OCI-LY7 (cell line): ENCODE measurements around the gene LONRF3. TPM values are rescaled to one million over a fixed set of nuclear protein-coding genes. Genes with fewer than 3 reads are reported as not detected.

Experiments used
- BruUV-seq: library from RNA; stranded (reverse); fragments of 400-500 nt; replicated peaks from 2 replicates; lab custom pipeline; 2021; lab: Mats Ljungman, UMichigan
- CTCF ChIA-PET: fragments of 300-600 bp; sonication (Branson Sonifier 250); formaldehyde crosslinking; loops from one replicate; lab custom pipeline; 2022; ENCODE audit warnings: antibody characterized with exemption; ENCODE audit not compliant: unreplicated experiment; lab: Charles Lee
- POLR2A ChIA-PET: fragments of 300-600 bp; sonication (Branson Sonifier 250); formaldehyde crosslinking; loops from one replicate; lab custom pipeline; 2022; ENCODE audit warnings: antibody characterized with exemption; lab: Charles Lee
- DNase-seq: peaks from one replicate; pipeline ENCODE4 v3.0.0-alpha.2; 2015; ENCODE audit warnings: low spot score
- H2AFZ ChIP-seq: fragments of 200-600 bp; sonication (generic), shearing (Covaris generic); 2 replicates; pipeline ENCODE4 v1.6.1; 2014; ENCODE audit warnings: mild to moderate bottlenecking, antibody characterized with exemption, low read length, moderate library complexity
- H3K27ac ChIP-seq: fragments of 200-600 bp; sonication (generic); 2 replicates; pipeline ENCODE4 v1.5.1; 2014; ENCODE audit warnings: mixed run types, low read depth, mild to moderate bottlenecking, moderate library complexity, low read length, inconsistent platforms; ENCODE audit not compliant: poor library complexity, severe bottlenecking
- H3K36me3 ChIP-seq: fragments of 200-600 bp; sonication (generic); 2 replicates; pipeline ENCODE4 v1.6.1; 2014; ENCODE audit warnings: mild to moderate bottlenecking, antibody characterized with exemption, low read length, moderate library complexity, mixed read lengths; ENCODE audit not compliant: insufficient read depth
- H3K4me1 ChIP-seq: fragments of 200-600 bp; sonication (generic); 2 replicates; pipeline ENCODE4 v1.5.1; 2014; ENCODE audit warnings: mild to moderate bottlenecking, low read length; ENCODE audit not compliant: insufficient read depth, poor library complexity, severe bottlenecking
- H3K4me2 ChIP-seq: fragments of 200-600 bp; sonication (generic); 2 replicates; pipeline ENCODE4 v1.6.1; 2014; ENCODE audit warnings: mild to moderate bottlenecking, low read length
- H3K4me3 ChIP-seq: fragments of 200-600 bp; sonication (generic); 2 replicates; pipeline ENCODE4 v1.5.1; 2014; ENCODE audit warnings: mild to moderate bottlenecking, low read depth, low read length; ENCODE audit not compliant: poor library complexity, severe bottlenecking
- H3K79me2 ChIP-seq: fragments of 200-600 bp; sonication (generic); 2 replicates; pipeline ENCODE4 v1.6.1; 2016; ENCODE audit warnings: low read depth, mild to moderate bottlenecking, low read length, moderate library complexity, mixed read lengths; ENCODE audit not compliant: insufficient read depth
- H3K9me2 ChIP-seq: fragments of 200-600 bp; sonication (generic); 2 replicates; pipeline ENCODE4 v1.6.1; 2016; ENCODE audit warnings: mild to moderate bottlenecking, low read length, mixed read lengths; ENCODE audit not compliant: insufficient read depth
- H3K9me3 ChIP-seq: fragments of 200-600 bp; sonication (generic); 2 replicates; pipeline ENCODE4 v1.6.1; 2014; ENCODE audit warnings: mild to moderate bottlenecking, mixed run types, low read length, mixed read lengths
- H4K20me1 ChIP-seq: fragments of 200-600 bp; sonication (generic); 2 replicates; pipeline ENCODE4 v1.6.1; 2014; ENCODE audit warnings: mild to moderate bottlenecking, antibody characterized with exemption, low read length, moderate library complexity, mixed read lengths; ENCODE audit not compliant: insufficient read depth
- EZH2phosphoT487 ChIP-seq: fragments of 200-600 bp; sonication (generic); IDR thresholded peaks from 2 replicates; pipeline ENCODE4 v1.6.1; 2018; ENCODE audit warnings: low read depth, borderline replicate concordance, mild to moderate bottlenecking, mixed run types, antibody characterized with exemption, low read length, moderate library complexity, mixed read lengths
- intact Hi-C: fragments of 100-400 bp; cut with micrococcal nuclease; formaldehyde crosslinking; loops from one replicate; pipeline ENCODE4 v1.10.0; 2022; ENCODE audit not compliant: unreplicated experiment
- total RNA-seq, 2 experiments: library from RNA; depleted of rRNA in 1 of 2; stranded (reverse); fragments of >200 nt in 1 of 2; shearing (Covaris generic) in 1 of 2; gene quantifications; 2 replicates each; pipeline ENCODE4 v1.2.3, GENCODE V29; 2014 to 2022
- TF ChIP-seq, protein P1 (sequence below): fragments of 200-600 bp; sonication (generic); conservative IDR thresholded peaks from 2 replicates; pipeline ENCODE4 v1.5.1; 2014; ENCODE audit warnings: mild to moderate bottlenecking, antibody characterized with exemption, low read length, moderate library complexity, mixed read lengths

LONRF3 gene
- total RNA-seq, 2 experiments from 2014 or later, result not detected

- ChIA-PET POLR2A (no interaction called here), CTCF (no interaction called here)
- intact Hi-C loops, result no loop called here
- TF ChIP-seq EZH2phosphoT487, result no peak
- TF ChIP-seq, protein P1, sequence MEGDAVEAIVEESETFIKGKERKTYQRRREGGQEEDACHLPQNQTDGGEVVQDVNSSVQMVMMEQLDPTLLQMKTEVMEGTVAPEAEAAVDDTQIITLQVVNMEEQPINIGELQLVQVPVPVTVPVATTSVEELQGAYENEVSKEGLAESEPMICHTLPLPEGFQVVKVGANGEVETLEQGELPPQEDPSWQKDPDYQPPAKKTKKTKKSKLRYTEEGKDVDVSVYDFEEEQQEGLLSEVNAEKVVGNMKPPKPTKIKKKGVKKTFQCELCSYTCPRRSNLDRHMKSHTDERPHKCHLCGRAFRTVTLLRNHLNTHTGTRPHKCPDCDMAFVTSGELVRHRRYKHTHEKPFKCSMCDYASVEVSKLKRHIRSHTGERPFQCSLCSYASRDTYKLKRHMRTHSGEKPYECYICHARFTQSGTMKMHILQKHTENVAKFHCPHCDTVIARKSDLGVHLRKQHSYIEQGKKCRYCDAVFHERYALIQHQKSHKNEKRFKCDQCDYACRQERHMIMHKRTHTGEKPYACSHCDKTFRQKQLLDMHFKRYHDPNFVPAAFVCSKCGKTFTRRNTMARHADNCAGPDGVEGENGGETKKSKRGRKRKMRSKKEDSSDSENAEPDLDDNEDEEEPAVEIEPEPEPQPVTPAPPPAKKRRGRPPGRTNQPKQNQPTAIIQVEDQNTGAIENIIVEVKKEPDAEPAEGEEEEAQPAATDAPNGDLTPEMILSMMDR, result no peak
- Histone ChIP-seq H3K4me1 (no peaks in the 10 kb centered on the region), H2AFZ (no peak overlapping the region), H3K79me2 (no peaks in the 10 kb centered on the region), H3K4me3 (no peak overlapping the region), H3K9me2 (no peaks in the 10 kb centered on the region), H3K36me3 (no peaks in the 10 kb centered on the region), H3K27ac (no peak overlapping the region), H3K9me3 (no peaks in the 10 kb centered on the region), H4K20me1 (no peaks in the 10 kb centered on the region), H3K4me2 (no peak overlapping the region)
- no peak for DNase-seq
- BruUV-seq, result no TSS peak
These were observed 67.6 kb downstream of the LONRF3 start for GRCh38 chrX:119042040-119042439.

- H4K20me1 ChIP-seq, result no peaks in the 10 kb centered on the region
- H3K4me2 ChIP-seq, result no peak overlapping the region
- H3K9me2 ChIP-seq, result no peaks in the 10 kb centered on the region
- intact Hi-C loops, result no loop called here
- H3K9me3 ChIP-seq, result no peaks in the 10 kb centered on the region
- no TSS peak for BruUV-seq
- no peak for DNase-seq
- H3K36me3 ChIP-seq, result no peaks in the 10 kb centered on the region
- H3K27ac ChIP-seq, result no peak overlapping the region
- no peaks in the 10 kb centered on the region for H3K79me2 ChIP-seq
- no peak overlapping the region for H3K4me3 ChIP-seq
- no peaks in the 10 kb centered on the region for H3K4me1 ChIP-seq
- CTCF ChIA-PET, result no interaction called here
- POLR2A ChIA-PET, result no interaction called here
- no peak overlapping the region for H2AFZ ChIP-seq
- TF ChIP-seq EZH2phosphoT487, result no peak
- TF ChIP-seq, protein P1, result no peak
These were observed 68.6 kb downstream of the LONRF3 start for GRCh38 chrX:119042996-119043395.

DNA sequence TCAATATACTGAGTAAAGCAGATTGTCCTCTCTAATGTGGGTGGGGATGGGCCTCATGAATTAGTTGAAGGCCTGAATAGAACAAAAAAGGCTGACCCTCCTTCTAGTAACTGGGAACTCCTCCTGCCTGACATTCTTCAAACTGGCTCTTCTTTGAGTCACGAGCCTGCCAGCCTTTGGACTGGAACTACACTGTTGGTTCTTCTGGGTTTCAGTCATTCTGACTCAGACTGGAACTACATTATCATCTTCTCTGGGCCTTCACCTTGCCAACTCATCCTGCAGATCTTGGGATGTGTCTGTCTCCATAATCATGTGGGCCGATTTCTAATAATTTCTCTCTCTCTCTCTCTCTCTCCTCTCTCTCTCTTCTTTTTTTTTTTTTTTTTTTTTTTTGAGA lies 71.5 kb downstream of the LONRF3 start:
- Histone ChIP-seq H3K79me2 (no peaks in the 10 kb centered on the region), H3K4me3 (no peak overlapping the region), H3K36me3 (no peaks in the 10 kb centered on the region), H4K20me1 (no peaks in the 10 kb centered on the region), H2AFZ (no peak overlapping the region), H3K4me1 (no peaks in the 10 kb centered on the region), H3K4me2 (no peak overlapping the region), H3K9me2 (no peaks in the 10 kb centered on the region), H3K27ac (no peak overlapping the region), H3K9me3 (no peaks in the 10 kb centered on the region)
- TF ChIP-seq, protein P1, result no peak
- no peak for TF ChIP-seq EZH2phosphoT487
- no TSS peak for BruUV-seq
- ChIA-PET POLR2A (no interaction called here), CTCF (no interaction called here)
- intact Hi-C loops, result no loop called here
- DNase-seq, result no peak
